ENCODE data around the gene KPTN.

The KPTN gene

DNA sequence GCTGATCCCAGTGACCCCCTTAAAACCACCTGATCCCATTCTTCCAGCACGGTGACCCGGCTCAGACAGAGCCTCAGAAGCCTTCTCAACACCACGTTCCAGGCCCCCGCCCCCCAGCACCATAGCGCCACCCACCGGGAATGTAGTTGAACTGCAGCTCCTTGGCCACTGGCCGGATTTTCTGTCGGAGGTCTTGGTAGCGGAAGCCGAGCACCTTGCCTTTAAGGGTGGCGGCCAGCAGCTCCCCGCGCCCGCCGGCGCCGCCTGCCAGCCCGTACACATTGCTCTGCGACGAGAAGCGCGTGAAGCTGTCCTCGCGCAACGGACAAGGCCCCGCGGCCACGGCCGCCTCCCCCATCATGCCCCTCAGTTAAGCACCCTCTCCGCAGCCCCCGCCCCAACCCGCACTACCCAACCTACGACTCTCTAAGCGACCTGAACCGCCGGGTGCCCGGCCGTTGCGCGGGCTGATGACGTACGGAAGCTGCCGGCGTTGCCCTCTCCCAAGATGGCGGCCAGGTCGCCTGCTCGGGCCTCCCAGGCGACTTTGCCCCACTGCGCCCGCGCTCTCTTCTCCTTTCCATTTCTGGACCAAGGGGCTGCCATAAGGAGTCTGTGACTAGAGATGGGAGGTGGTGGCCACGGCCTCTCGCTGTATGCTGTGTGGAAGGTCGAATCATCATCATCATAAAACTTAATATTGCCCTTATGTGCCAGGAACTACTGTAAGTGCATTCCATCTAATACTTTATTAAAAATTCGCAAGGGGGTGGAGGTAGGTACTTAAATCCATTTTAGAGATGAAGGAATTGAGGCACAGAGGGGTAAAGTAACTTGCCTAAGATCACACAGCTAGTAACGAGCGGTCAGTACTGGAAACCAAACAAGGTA lies at the start of gene KPTN:
Gene KPTN (minus strand): TSS at position 420 of the 891 bp plus-strand sequence. CDS start 59 bp downstream, at position 361.
- DNase-seq: peak; percentile 95

DNA sequence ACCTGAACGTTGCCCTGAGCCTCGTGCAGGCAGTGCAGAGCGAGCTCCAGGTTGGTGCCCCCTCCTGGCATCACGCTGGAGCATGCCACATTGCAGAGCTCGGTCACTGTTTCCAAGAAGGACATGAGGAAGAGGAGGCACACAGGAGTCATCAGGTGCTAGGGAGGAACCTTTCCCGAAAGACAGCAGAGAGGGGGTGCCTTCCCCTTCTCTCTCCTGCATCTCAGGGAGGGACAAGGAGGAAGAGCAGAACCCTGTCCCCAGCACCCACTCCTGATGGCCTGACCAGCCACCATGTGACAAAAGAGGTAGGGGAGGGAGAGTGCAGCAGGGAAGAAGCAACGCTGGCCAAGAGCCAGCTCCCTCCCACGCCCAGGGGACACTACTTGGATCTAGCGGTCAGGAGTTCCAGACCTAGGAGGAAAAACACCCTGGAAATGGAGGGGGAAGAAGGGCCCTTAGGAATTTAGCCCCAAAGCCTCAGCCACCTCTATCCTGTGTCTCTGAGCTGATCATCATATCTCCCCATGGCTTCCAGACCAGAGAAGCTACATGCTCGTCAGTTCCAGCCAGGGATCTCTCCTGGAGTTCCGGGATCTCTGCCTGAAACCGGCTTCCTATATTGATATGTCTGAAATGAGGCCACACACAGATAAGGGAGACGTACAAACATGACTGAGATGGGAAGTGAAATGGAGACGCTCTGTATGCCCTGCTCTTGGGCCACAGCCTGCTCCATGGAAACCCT lies 47.8 kb upstream of the KPTN start:
- DNase-seq: no peak

DNA sequence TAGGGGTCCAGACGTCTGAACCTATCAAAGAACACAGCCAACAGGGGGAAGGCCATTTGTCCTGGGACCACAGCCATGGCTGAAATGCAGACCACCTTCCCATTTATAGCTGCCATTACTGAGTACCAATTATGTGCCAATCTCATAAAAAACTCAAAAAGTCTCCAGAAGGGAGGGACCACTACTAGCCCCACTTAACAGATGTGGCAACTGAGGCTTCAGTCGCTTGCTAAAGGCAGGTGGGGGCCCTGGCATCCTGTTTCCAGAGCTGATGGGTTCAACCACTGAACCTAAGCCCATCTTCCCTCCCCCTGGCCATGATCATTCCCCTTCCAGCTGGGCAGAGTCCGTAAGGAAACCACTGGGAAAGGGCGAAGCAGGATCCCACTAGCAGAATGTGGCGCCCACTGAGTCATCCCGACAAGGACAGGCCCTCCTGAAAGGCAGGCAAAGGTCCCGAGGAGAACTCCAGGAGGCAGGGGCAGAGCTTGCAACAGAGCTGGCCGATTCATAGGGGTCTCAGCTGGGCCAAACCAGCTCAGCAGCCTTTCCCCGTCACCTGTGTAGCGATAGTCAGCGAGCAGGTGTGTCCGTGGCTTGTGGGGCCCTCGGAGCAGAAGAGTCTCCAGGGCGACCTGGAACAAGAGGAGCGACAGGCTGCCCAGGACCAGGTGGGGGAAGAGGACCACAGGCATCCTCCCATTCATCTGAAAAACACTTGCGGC lies 45.2 kb upstream of the KPTN start:
- DNase-seq: no peak

DNA sequence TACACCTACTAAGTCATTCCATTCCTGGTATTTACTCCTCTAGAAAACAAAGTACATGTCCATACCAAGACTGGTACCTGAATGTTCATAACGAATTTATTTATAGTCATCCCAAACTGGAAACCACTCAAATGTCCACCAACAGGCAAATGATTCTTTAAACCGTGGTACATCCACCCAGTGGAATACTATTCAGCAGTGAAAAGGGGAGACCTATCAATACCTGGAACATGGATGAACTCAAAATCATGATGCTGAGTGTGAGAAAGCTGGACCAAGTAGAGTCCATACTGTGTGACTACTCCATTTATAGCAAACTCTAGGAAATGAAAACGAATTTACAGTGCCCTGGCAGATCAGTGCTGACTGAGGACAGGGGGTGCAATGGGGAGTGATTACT lies 42.8 kb upstream of the KPTN start:
- DNase-seq: no peak

DNA sequence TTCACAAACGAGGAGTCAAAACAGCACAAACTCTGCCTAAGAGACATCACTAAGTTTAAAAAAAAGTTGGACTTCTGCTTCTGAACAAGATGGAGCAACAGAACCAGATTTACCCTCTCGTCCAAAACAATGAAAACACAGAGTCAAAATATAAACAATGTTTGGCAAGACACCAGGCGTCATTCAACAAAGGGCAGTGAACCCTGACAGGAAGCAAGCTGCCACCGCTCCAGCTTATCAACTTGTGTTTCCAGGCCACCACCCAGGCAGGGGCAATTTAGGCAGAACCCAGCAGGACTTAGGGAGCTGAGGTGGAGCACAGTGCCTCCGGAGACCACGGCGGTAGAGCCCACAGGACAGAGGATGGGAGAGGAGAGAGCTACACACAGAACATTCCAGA lies 39.5 kb upstream of the KPTN start:
- no peak for DNase-seq

- DNase-seq: no peak
These were observed 37.6 kb upstream of the KPTN start for GRCh38 chr19:47521473-47522180.

DNA sequence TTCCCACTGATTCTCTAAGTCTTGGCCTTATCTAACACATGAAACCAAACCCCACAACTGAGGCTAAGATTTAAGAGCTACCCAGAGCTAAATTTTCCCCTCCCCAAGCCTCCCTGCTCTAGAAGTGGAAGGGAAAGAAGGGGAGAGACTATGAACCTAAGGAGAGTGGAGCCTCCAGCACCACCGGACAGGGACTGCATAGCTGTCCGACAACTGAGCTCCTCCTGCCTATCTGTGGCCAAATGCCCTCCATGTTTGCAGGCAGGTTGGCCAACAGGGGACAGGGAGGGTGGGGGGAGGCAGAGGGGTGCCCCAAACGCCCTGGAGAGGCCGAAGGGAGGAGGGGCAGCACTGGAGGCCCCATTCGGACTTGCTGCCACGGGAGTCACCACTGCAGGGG lies 36.8 kb upstream of the KPTN start:
- no peak for DNase-seq

DNA sequence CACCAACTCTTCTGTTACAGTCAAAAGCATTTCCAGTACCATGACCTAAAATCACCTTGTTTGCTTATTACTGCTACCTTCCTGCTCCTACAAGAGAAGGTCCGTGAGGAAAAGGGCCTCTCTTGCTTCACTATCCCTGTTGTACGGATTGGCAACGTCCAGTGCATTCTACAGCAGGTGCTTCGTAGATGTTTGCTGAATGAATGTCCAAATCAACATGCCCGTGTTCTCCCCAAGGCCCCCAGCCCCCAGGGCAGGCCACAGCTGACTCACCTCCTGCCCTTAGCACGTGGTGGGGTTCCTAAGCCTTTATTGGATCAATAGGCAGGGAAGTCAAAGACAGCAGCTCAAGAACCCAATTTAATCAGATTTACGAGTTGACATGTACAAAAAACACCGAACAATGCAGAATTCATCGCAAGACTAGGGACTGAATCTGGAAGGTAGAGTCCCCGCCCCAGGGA lies 36.4 kb upstream of the KPTN start:
- no peak for DNase-seq

- DNase-seq: no peak
These were observed 34.8 kb upstream of the KPTN start for GRCh38 chr19:47518854-47519253.

- DNase-seq: no peak
These were observed 34.1 kb upstream of the KPTN start for GRCh38 chr19:47518139-47518538.

- peak; percentile 100 for DNase-seq
These were observed 31.0 kb upstream of the KPTN start, which contains the start of gene NAPA for GRCh38 chr19:47514869-47515588. Gene NAPA (minus strand): TSS chr19:47515063. CDS start chr19:47514940, 123 bp downstream.

DNA sequence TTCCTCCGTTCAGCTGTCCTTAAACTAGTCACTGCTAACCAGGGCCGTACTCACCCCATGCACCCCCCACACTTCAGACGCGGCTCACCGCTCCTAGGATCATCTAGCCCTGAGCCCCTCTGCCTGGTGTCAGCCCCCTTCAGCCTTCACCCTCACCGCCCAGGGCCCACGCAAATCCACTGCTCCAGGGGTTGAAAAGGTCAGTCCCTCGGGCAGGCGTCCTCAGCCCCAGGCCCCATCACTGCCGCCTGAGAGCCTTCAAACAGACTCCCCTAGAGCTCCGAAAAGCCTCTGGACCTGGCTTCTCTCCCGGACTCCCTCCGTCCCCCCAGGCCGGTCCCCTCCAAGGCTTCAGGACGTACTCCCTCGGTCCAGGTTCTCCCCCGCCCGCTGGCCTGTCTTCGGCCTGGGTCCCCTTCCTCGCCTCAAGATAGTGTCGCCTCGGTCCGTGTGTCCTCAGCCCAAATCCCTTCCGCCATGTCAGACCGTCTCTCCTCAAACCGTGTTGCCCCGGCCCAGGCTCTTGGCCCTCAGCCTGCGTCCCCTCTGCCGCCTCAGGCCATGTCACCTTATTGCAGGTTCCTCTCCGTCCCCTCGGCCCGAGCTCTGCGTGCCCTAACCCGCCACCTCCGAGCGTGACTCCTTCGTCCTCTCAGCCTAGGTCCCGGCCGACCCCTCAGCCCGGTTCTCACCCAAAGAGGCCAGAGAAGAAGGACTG lies 30.3 kb upstream of the KPTN start:
- no peak for DNase-seq

DNA sequence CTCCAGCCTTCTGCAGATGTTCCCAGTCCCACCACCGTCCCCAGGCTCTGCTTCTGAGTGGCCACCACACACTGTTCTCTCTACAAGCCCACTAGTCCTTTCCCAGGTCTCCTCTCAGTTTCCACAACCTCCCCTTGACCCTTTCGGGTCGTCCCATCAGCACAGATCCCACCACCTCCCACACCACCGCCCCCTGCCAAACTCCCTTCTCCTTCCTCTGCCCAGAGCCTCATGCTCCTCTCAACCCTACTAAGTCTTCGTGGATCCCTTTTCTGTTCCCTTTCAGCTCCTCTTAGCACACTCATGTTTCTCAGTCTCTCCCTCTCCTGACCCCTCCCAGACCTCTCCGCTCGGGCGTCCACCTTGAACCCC lies 28.9 kb upstream of the KPTN start:
- DNase-seq: no peak

- DNase-seq: no peak
These were observed 28.3 kb upstream of the KPTN start for GRCh38 chr19:47512183-47512947.

- DNase-seq: no peak
These were observed 27.7 kb upstream of the KPTN start for GRCh38 chr19:47511681-47512080.

- no peak for DNase-seq
These were observed 27.1 kb upstream of the KPTN start for GRCh38 chr19:47511128-47511517.

GRCh38 chr19:47510516-47511127 lies 26.6 kb upstream of the KPTN start:
- DNase-seq: no peak

DNA sequence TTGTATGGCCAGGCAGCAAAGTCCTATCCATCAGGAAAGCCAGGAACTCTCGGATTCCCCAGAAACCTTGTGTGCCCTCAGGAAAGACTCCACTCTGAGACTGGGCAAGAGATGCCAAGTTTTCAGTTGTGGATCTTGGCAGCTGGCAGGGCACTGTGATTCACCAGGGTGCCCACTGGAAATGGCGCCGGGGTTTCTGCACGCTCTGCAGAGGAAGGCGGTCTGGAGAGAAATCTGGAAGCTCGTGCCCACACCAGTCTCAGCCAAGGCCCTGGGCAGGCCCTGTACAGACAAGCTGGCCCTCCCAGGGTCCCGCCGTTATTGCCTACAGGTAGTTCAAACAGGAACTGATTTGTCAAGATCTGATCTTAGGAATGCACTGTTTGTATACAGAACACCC lies 26.0 kb upstream of the KPTN start:
- no peak for DNase-seq

DNA sequence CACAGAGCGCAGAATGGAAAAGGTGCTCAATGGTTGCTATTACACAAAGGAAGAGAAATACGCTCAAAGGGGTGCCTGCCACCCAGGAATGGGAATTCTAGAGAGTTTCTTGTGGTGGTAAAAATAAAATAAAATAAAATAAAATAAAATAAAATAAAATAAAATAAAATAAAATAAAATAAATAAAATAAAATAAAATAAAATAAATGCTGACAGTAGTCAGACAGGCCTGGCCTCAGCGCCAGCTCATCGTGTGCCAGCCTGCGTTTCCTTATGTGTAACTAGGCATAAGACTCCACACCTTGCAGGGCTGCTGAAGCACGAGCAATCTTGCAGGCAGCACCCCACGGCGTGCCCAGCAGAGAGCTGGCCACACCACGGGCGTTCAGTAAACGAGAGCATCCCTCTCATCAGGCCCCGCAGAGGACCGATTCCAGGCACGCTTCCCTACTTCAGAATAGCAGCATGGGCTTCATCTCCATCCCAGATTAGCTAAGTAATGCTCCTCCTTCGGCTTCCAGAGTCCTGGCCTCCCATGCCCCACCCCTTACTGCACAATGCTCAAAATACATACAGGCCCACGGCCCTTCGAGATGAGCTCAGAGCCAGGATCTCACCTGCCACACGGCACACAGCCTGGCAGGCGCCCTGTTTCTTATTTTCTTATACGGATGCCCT lies 25.3 kb upstream of the KPTN start:
- no peak for DNase-seq

Data from right forelimb (tissue), 1 donor.